ENCODE data around the gene SPATS2.

The SPATS2 gene

GRCh38 chr12:49336645-49337584, 30.3 kb upstream of the SPATS2 start, which contains the start of gene C1QL4:
C1QL4 (minus strand) TSS chr12:49337188; CDS start chr12:49336477, 711 bp downstream.
- peak; percentile 57 for DNase-seq

GRCh38 chr12:49338830-49339463, 28.3 kb upstream of the SPATS2 start:
- DNase-seq, result no peak

- DNase-seq, result no peak
These were observed 27.8 kb upstream of the SPATS2 start for GRCh38 chr12:49339464-49339861.

GRCh38 chr12:49340095-49340870, 27.0 kb upstream of the SPATS2 start:
- DNase-seq, result no peak

- DNase-seq, result no peak
These were observed 26.1 kb upstream of the SPATS2 start for GRCh38 chr12:49340971-49341776.

- no peak for DNase-seq
These were observed 25.5 kb upstream of the SPATS2 start for GRCh38 chr12:49341777-49342065.

- peak; percentile 84 for DNase-seq
These were observed 25.0 kb upstream of the SPATS2 start for GRCh38 chr12:49342066-49342913.

- DNase-seq, result no peak
These were observed 24.1 kb upstream of the SPATS2 start for GRCh38 chr12:49342914-49343731.

- DNase-seq, result no peak
These were observed 22.7 kb upstream of the SPATS2 start for GRCh38 chr12:49344486-49345050.

GRCh38 chr12:49345051-49345824, 22.0 kb upstream of the SPATS2 start:
- no peak for DNase-seq

- DNase-seq, result no peak
These were observed 21.2 kb upstream of the SPATS2 start for GRCh38 chr12:49345825-49346658.

- no peak for DNase-seq
These were observed 20.5 kb upstream of the SPATS2 start, which contains the start of gene DNAJC22 for GRCh38 chr12:49346659-49347310. DNAJC22 (plus strand) TSS chr12:49346888; CDS start chr12:49348873, 1,985 bp downstream.

- DNase-seq, result peak; percentile 58
These were observed 19.7 kb upstream of the SPATS2 start for GRCh38 chr12:49347311-49348193.

GRCh38 chr12:49348781-49349180, 18.5 kb upstream of the SPATS2 start:
- no peak for DNase-seq

- no peak for DNase-seq
These were observed 18.0 kb upstream of the SPATS2 start for GRCh38 chr12:49349266-49349665.

- DNase-seq, result no peak
These were observed 14.9 kb upstream of the SPATS2 start for GRCh38 chr12:49352351-49352750.

- DNase-seq, result no peak
These were observed 11.3 kb upstream of the SPATS2 start for GRCh38 chr12:49355913-49356312.
